Psoas muscle (tissue), 8 donors: Measurements from ENCODE around the gene DIPK1A. TPM values are rescaled to one million over a fixed set of nuclear protein-coding genes. Genes with fewer than 3 reads are reported as not detected.

ENCODE experiments used
- ATAC-seq, 4 donors: fragments of 200-7000 bp; cut with Tn5 transposase; one replicate each; pipeline ENCODE4 v1.9.1; 2020; ENCODE audit warnings: moderate library complexity in 3 of 4, mild to moderate bottlenecking in 2 of 4
- DNase-seq, 2 donors: peaks; one replicate each; pipeline ENCODE4 v3.0.0-alpha.2; 2020
- H3K27ac ChIP-seq: fragments of 200-600 bp; one replicate; pipeline ENCODE4 v1.8.0; 2022
- H3K27me3 ChIP-seq, 3 donors: fragments of 200-600 bp in 1 of 3; one replicate each; pipeline versions ENCODE4 v1.6.1 to v1.8.0; 2013 to 2022; ENCODE audit warnings: low read length in 2 of 3, mild to moderate bottlenecking in 2 of 3, moderate library complexity in 1 of 3; ENCODE audit not compliant: insufficient read depth in 3 of 3
- H3K36me3 ChIP-seq, 2 donors: fragments of 200-600 bp in 1 of 2; one replicate each; pipeline versions ENCODE4 v1.6.1 to v1.8.0; 2013 to 2022; ENCODE audit warnings: low read depth in 1 of 2, mild to moderate bottlenecking in 1 of 2, moderate library complexity in 1 of 2; ENCODE audit not compliant: insufficient read depth in 1 of 2
- H3K4me1 ChIP-seq: fragments of 200-600 bp; one replicate; pipeline ENCODE4 v1.8.0; 2022
- H3K4me3 ChIP-seq: fragments of 200-600 bp; one replicate; pipeline ENCODE4 v1.8.0; 2022; ENCODE audit warnings: mild to moderate bottlenecking
- H3K9me3 ChIP-seq: fragments of 200-600 bp; one replicate; pipeline ENCODE4 v1.8.0; 2022
- CTCF ChIP-seq: fragments of 200-600 bp; IDR thresholded peaks from one replicate; pipeline ENCODE4 v1.8.0; 2022; ENCODE audit warnings: antibody characterized with exemption
- WGBS, 3 donors: extraction: QIAGEN DNeasy Blood & Tissue Kit; methylation state at CpG; one replicate each; pipeline versions ENCODE4 v1.1.6 to v1.1.7; 2013; 5-methylcytosine and 5-hydroxymethylcytosine counted together
- intact Hi-C, 2 donors: fragments of 100-400 bp; cut with DNase I; formaldehyde crosslinking; loops; one replicate each; pipeline versions ENCODE4 v1.11.0 to v1.14.2; 2022
- polyA plus RNA-seq, 3 donors: library from polyadenylated mRNA; stranded (reverse); fragments of 200-250 nt; gene quantifications; one replicate each; pipeline ENCODE4 v1.2.3, GENCODE V29; 2013
- total RNA-seq, 4 donors: library from RNA; stranded (reverse); fragmentation: NEBNext Ultra II Directional in 2 of 4; extraction: Animal tissue kit (Norgen Biotek cat#: 25700) in 2 of 4; gene quantifications; one replicate each; pipeline versions ENCODE4 v1.2.1 to v1.2.4, GENCODE V29; 2021 to 2023
- donor health status: healthy with polysubstance abuse.
- donor health status: DM: no; HTN: no; CAD: no; lungs with moderate emphysema.
- donor health status: Bipolar disorder and iron deficiency.
- donor health status: healthy.
- donor health status: DM: yes; HTN: yes; CAD: no.
- donor health status: DM: no; HTN: no; CAD: no.
- donor health status: DM: no; HTN: no; CAD: no.
- donor health status: DM: yes; HTN: yes; CAD: no.

The DIPK1A gene
- total and polyA plus RNA-seq, 7 donors = 2.2 to 7.9 (median 5.7) TPM

GRCh38 chr1:92968138-92969032, 7.1 kb upstream of the DIPK1A start:
- intact Hi-C loops = no loop called here

GRCh38 chr1:92964998-92965397, 3.7 kb upstream of the DIPK1A start:
- Histone ChIP-seq H3K9me3 (no peaks in the 10 kb centered on the region), H3K4me1 (peaks cover 4% of the 10 kb centered on the region), H3K4me3 (no peak overlapping the region), H3K27ac (no peak overlapping the region), H3K27me3 (no peaks in the 10 kb centered on the region), H3K36me3 (no peaks in the 10 kb centered on the region)
- WGBS, 3 donors = 49 to 53% (median 50%) methylated on average over 3 of the region's 3 CpGs
- DNase-seq (no peak), ATAC-seq (no peak)
- no peak for TF ChIP-seq CTCF
- intact Hi-C loops = loop anchor here (2.0 to 5.0 kb wide), 3 partner anchors 30 to 108 kb away; no protein-coding TSS in a partner anchor

More at GRCh38 chr1:92968138-92969032, 7.1 kb upstream of the DIPK1A start:
- Histone ChIP-seq H3K4me1 (peaks cover 13% of the 10 kb centered on the region), H3K27me3 (no peaks in the 10 kb centered on the region), H3K27ac (no peak overlapping the region), H3K4me3 (no peak overlapping the region), H3K36me3 (no peaks in the 10 kb centered on the region), H3K9me3 (no peaks in the 10 kb centered on the region)
- no peak for DNase-seq
- peak in 3 of 4 donors; percentile 58 to 65 (median 62) for ATAC-seq
- WGBS, 3 donors = 66 to 71% (median 70%) methylated on average over 2 of the region's 2 CpGs
- peak; percentile 51 for TF ChIP-seq CTCF

- Histone ChIP-seq H3K4me3 (no peak overlapping the region), H3K4me1 (peaks cover 4% of the 10 kb centered on the region), H3K36me3 (no peaks in the 10 kb centered on the region), H3K27me3 (no peaks in the 10 kb centered on the region), H3K9me3 (no peaks in the 10 kb centered on the region), H3K27ac (no peak overlapping the region)
- TF ChIP-seq CTCF = no peak
- intact Hi-C loops = loop anchor here (2.0 to 5.0 kb wide), 3 partner anchors 30 to 107 kb away; no protein-coding TSS in a partner anchor
- ATAC-seq = no peak
- DNase-seq = no peak
Observed at GRCh38 chr1:92964316-92964715, 3.1 kb upstream of the DIPK1A start.

- H3K27me3 ChIP-seq = no peaks in the 10 kb centered on the region
- intact Hi-C loops = loop anchor here in 1 of 2 donors (5.0 kb wide), 2 partner anchors 35 to 105 kb away; no protein-coding TSS in a partner anchor
- 5 to 8% (median 7%) methylated on average over 31 to 32 of the region's 32 CpGs for WGBS, 3 donors
- H3K36me3 ChIP-seq = no peaks in the 10 kb centered on the region
- ATAC-seq = peak in 1 of 4 donors; percentile 60
- H3K4me3 ChIP-seq = peak overlapping the region; percentile 85
- peak overlapping the region; percentile 91 for H3K27ac ChIP-seq
- H3K4me1 ChIP-seq = peaks cover 15% of the 10 kb centered on the region
- H3K9me3 ChIP-seq = no peaks in the 10 kb centered on the region
- peak in 1 of 2 donors; percentile 79 for DNase-seq
- no peak for TF ChIP-seq CTCF
Observed at GRCh38 chr1:92961896-92962752, 862 bp upstream of the DIPK1A start.
